H1 (cell line): ENCODE measurements around the gene TARS2.

Experiments used
- CBX8 ChIP-seq: fragments of 300-800, 300-1000 bp; sonication (generic); IDR thresholded peaks from 2 replicates; pipeline ENCODE4 v1.7.1; 2016; ENCODE audit warnings: low read depth, low read length, borderline replicate concordance
- CTCF ChIP-seq, 3 experiments: IDR thresholded peaks; 1 replicate in 2 of 3; 2 replicates in 1 of 3; pipeline versions ENCODE4 v1.5.1 to v1.6.1; 2011; ENCODE audit warnings: low read length in 3 of 3, mild to moderate bottlenecking in 3 of 3, inconsistent platforms in 2 of 3, low read depth in 1 of 3, moderate library complexity in 1 of 3; ENCODE audit not compliant: insufficient read depth in 1 of 3; ENCODE audit errors: control extremely low read depth in 1 of 3
- POLR2A ChIP-seq, 2 experiments: IDR thresholded peaks; 1 replicate in 1 of 2; 2 replicates in 1 of 2; pipeline ENCODE4 v1.6.1; 2011; ENCODE audit warnings: low read depth in 2 of 2, low read length in 2 of 2, mild to moderate bottlenecking in 2 of 2; ENCODE audit errors: control extremely low read depth in 1 of 2
- POLR2AphosphoS5 ChIP-seq: IDR thresholded peaks from 2 replicates; pipeline ENCODE4 v1.6.1; 2011; ENCODE audit warnings: low read depth, low read length
- SP4 ChIP-seq: IDR thresholded peaks from 2 replicates; pipeline ENCODE4 v1.6.1; 2012; ENCODE audit warnings: low read length, inconsistent platforms

GRCh38 chr1:150552911-150553289 is 65.7 kb downstream of the TARS2 start:
- TF ChIP-seq CTCF (IDR thresholded peaks at IDR 0.05; ENCODE audit: control extremely low read depth in 1 of 3, insufficient read depth in 1 of 3, low read depth in 1 of 3, low read length in 3 of 3) (no peak), POLR2AphosphoS5 (no peak), POLR2A (IDR thresholded peaks at IDR 0.05; ENCODE audit: control extremely low read depth in 1 of 2, low read depth in 2 of 2, low read length in 2 of 2) (no peak), CBX8 (no peak), SP4 (no peak)
